AG09319 (cell line): ENCODE data around the gene TDRD9.

Experiments used
- DNase-seq: peaks from one replicate; pipeline ENCODE4 v3.0.0-alpha.2; 2010; ENCODE audit warnings: low read depth; ENCODE audit errors: extremely low read depth
- CTCF ChIP-seq: IDR thresholded peaks from 2 replicates; pipeline ENCODE4 v1.5.1; 2011; ENCODE audit warnings: low read depth, mild to moderate bottlenecking, inconsistent platforms, low read length, moderate library complexity

The TDRD9 gene

GRCh38 chr14:103949131-103949790 lies 21.0 kb downstream of the TDRD9 start:
- no peak for DNase-seq
- no peak for TF ChIP-seq CTCF

- no peak for DNase-seq
- TF ChIP-seq CTCF: no peak
Observed at GRCh38 chr14:103960457-103961055, 32.3 kb downstream of the TDRD9 start.

- TF ChIP-seq CTCF: no peak
- DNase-seq: no peak
Observed at GRCh38 chr14:103961928-103962578, 33.8 kb downstream of the TDRD9 start.

GRCh38 chr14:103966631-103967030 lies 38.4 kb downstream of the TDRD9 start:
- TF ChIP-seq CTCF: no peak
- DNase-seq: no peak

GRCh38 chr14:103969961-103970360 lies 41.7 kb downstream of the TDRD9 start:
- no peak for DNase-seq
- TF ChIP-seq CTCF: no peak

GRCh38 chr14:103973354-103973753 lies 45.1 kb downstream of the TDRD9 start:
- DNase-seq: no peak
- TF ChIP-seq CTCF: no peak

GRCh38 chr14:103974575-103974974 lies 46.3 kb downstream of the TDRD9 start:
- no peak for DNase-seq
- no peak for TF ChIP-seq CTCF
